GM12878 (cell line): ENCODE measurements around the gene TBC1D24. TPM values are rescaled to one million over a fixed set of nuclear protein-coding genes. Genes with fewer than 3 reads are reported as not detected.

ENCODE experiments used
- ATAC-seq: fragments of 200-7000 bp; cut with Tn5 transposase; 3 replicates; pipeline ENCODE4 v1.9.1; 2020; ENCODE audit warnings: mild to moderate bottlenecking, moderate library complexity
- BruUV-seq: library from RNA; stranded (reverse); fragments of 400-500 nt; replicated peaks from 2 replicates; lab custom pipeline; 2021; lab: Mats Ljungman, UMichigan
- CTCF ChIA-PET: fragments of 300-600 bp; sonication (Branson Sonifier 250); formaldehyde crosslinking; extraction: SDS; loops from one replicate; lab custom pipeline; 2021; ENCODE audit warnings: inconsistent platforms; lab: Yijun Ruan, JAX
- POLR2A ChIA-PET: fragments of 350-600 bp; formaldehyde crosslinking; extraction: SDS; loops from one replicate; lab custom pipeline; 2021; ENCODE audit warnings: inconsistent platforms; lab: Charles Lee
- RAD21 ChIA-PET: fragments of 300-600 bp; sonication (Branson Sonifier 250); formaldehyde crosslinking; loops from one replicate; lab custom pipeline; 2023; ENCODE audit warnings: antibody characterized with exemption; ENCODE audit not compliant: unreplicated experiment; lab: Charles Lee
- SMC1A ChIA-PET: fragments of 300-600 bp; sonication (Branson Sonifier 250); formaldehyde crosslinking; loops from one replicate; lab custom pipeline; 2023; ENCODE audit not compliant: unreplicated experiment, uncharacterized antibody; lab: Charles Lee
- DNase-seq: peaks from one replicate; pipeline ENCODE4 v3.0.0-alpha.2; 2011; ENCODE audit warnings: low read depth, low spot score
- FAIRE-seq: peaks from 3 replicates; lab custom pipeline; 2011; peaks lifted over from hg19 to GRCh38; lab: Jason Lieb, UNC
- H2AFZ ChIP-seq: 2 replicates; pipeline ENCODE4 v1.6.0; 2011; ENCODE audit warnings: low read depth, low read length, control low read depth; ENCODE audit not compliant: control insufficient read depth
- H3K27ac ChIP-seq: 2 replicates; pipeline ENCODE4 v1.5.1; 2011; ENCODE audit warnings: control low read depth; ENCODE audit not compliant: control insufficient read depth, insufficient read depth
- H3K27me3 ChIP-seq, 2 experiments: replicated peaks in 1 of 2; 2 replicates each; pipeline versions ENCODE4 v1.6.0 to v1.6.1; 2011; ENCODE audit warnings: low read length in 1 of 2; ENCODE audit not compliant: control insufficient read depth in 2 of 2, insufficient read depth in 2 of 2
- H3K36me3 ChIP-seq, 2 experiments: 2 replicates each; pipeline ENCODE4 v1.5.1; 2011; ENCODE audit warnings: low read length in 1 of 2; ENCODE audit not compliant: control insufficient read depth in 2 of 2, insufficient read depth in 2 of 2
- H3K4me1 ChIP-seq: 2 replicates; pipeline ENCODE4 v1.6.1; 2011; ENCODE audit warnings: mild to moderate bottlenecking, low read length, moderate library complexity, mixed read lengths; ENCODE audit not compliant: control insufficient read depth, insufficient read depth
- H3K4me2 ChIP-seq: 2 replicates; pipeline ENCODE4 v1.6.0; 2011; ENCODE audit warnings: control low read depth; ENCODE audit not compliant: control insufficient read depth, insufficient read depth
- H3K4me3 ChIP-seq: fragments of 200-600 bp; sonication (generic); 2 replicates; pipeline ENCODE4 v1.5.1; 2016
- H3K79me2 ChIP-seq: 2 replicates; pipeline ENCODE4 v1.6.0; 2011; ENCODE audit warnings: low read length; ENCODE audit not compliant: control insufficient read depth, insufficient read depth
- H3K9ac ChIP-seq: 2 replicates; pipeline ENCODE4 v1.8.0; 2011; ENCODE audit warnings: low read length, control low read depth, mixed read lengths; ENCODE audit not compliant: control insufficient read depth, insufficient read depth
- H3K9me3 ChIP-seq: replicated peaks from 3 replicates; pipeline ENCODE4 v1.5.1; 2011; ENCODE audit warnings: mild to moderate bottlenecking, low read length; ENCODE audit not compliant: control insufficient read depth, insufficient read depth
- H4K20me1 ChIP-seq: 2 replicates; pipeline ENCODE4 v1.6.0; 2011; ENCODE audit not compliant: control insufficient read depth, insufficient read depth
- BCLAF1 ChIP-seq: fragments of 450-650 bp; IDR thresholded peaks from 2 replicates; pipeline ENCODE4 v1.6.1; 2017; ENCODE audit warnings: antibody characterized with exemption, mild to moderate bottlenecking, moderate library complexity
- CEBPZ ChIP-seq: fragments of 150-350 bp; IDR thresholded peaks from 2 replicates; pipeline ENCODE4 v1.6.1; 2016; ENCODE audit warnings: low read depth, low read length
- MYB ChIP-seq: fragments of 150-350 bp; IDR thresholded peaks from 2 replicates; pipeline ENCODE4 v1.6.1; 2014; ENCODE audit warnings: mild to moderate bottlenecking, low read depth, low read length, borderline replicate concordance
- POLR2A ChIP-seq: IDR thresholded peaks from 2 replicates; pipeline ENCODE4 v1.6.1; 2011; ENCODE audit warnings: low read depth, mild to moderate bottlenecking, low read length
- TCF12 ChIP-seq: IDR thresholded peaks from 2 replicates; pipeline ENCODE4 v1.6.1; 2011; ENCODE audit warnings: low read depth, mild to moderate bottlenecking, low read length
- YY1 ChIP-seq: IDR thresholded peaks from 2 replicates; pipeline ENCODE4 v1.6.1; 2011; ENCODE audit warnings: low read depth, mild to moderate bottlenecking, low read length
- WGBS: methylation state at CpG from one replicate; pipeline ENCODE4 v1.1.6; 2016; ENCODE audit warnings: low lambda C conversion rate; ENCODE audit not compliant: insufficient replicate concordance, insufficient coverage; ENCODE audit errors: missing lambda C conversion rate; 5-methylcytosine and 5-hydroxymethylcytosine counted together
- in situ Hi-C: fragments of 300-500 bp; cut with MboI; formaldehyde crosslinking; loops from 9 replicates; pipeline ENCODE4 v1.14.3; 2018; ENCODE audit warnings: mixed read lengths
- intact Hi-C: fragments of 100-400 bp; cut with micrococcal nuclease; formaldehyde crosslinking; loops from one replicate; pipeline ENCODE4 v1.14.2; 2022; ENCODE audit not compliant: unreplicated experiment
- polyA plus RNA-seq, 11 experiments: library from polyadenylated mRNA; depleted of rRNA in 4 of 11; unstranded in 6 of 11; stranded (reverse) in 5 of 11; fragments of >200 nt; fragmentation: Nextera tagmentation in 4 of 11; fragmentation: Illumina TruSeq in 1 of 11; extraction: Ambion mirVana in 4 of 11; extraction: Trizol in 1 of 11; gene quantifications; 1 replicate in 1 of 11; 2 replicates in 10 of 11; pipeline versions ENCODE4 v1.2.1 to v1.2.3, GENCODE V29; 2011 to 2016; ENCODE audit warnings: inconsistent platforms in 2 of 11, missing spikeins in 2 of 11, low read depth in 1 of 11
- total RNA-seq, 4 experiments: library from RNA; depleted of rRNA in 3 of 4; stranded (reverse); fragments of >200 nt in 3 of 4; fragmentation: Illumina TruSeq in 1 of 4; extraction: Trizol in 1 of 4; gene quantifications; 2 replicates each; pipeline versions ENCODE4 v1.2.1 to v1.2.3, GENCODE V29; 2013 to 2021
- TF ChIP-seq, protein P1 (sequence below): IDR thresholded peaks from 2 replicates; pipeline ENCODE4 v1.6.1; 2011; ENCODE audit warnings: low read depth, low read length, improper control_type of control experiment, borderline replicate concordance
- TF ChIP-seq, protein P2 (sequence below): fragments of 450-650 bp; IDR thresholded peaks from 2 replicates; pipeline ENCODE4 v1.6.1; 2016; ENCODE audit warnings: mild to moderate bottlenecking

The TBC1D24 gene
- total and polyA plus RNA-seq, 10 of the 15 experiments (the other 5 are each of a cell fraction or from before 2014, with no cell fraction given) = 1.1 to 9.6 (median 4.5) TPM

GRCh38 chr16:2432286-2432685, 42.6 kb upstream of the TBC1D24 start (continued):
- TF ChIP-seq BCLAF1 (no peak), YY1 (peak; percentile 46; the same call in 1 of the 2 replicates), POLR2A (no peak)

GRCh38 chr16:2432801-2433505, 42.0 kb upstream of the TBC1D24 start:
- TF ChIP-seq TCF12 (no peak), MYB (no peak), CEBPZ (no peak)
- TF ChIP-seq, protein P1, sequence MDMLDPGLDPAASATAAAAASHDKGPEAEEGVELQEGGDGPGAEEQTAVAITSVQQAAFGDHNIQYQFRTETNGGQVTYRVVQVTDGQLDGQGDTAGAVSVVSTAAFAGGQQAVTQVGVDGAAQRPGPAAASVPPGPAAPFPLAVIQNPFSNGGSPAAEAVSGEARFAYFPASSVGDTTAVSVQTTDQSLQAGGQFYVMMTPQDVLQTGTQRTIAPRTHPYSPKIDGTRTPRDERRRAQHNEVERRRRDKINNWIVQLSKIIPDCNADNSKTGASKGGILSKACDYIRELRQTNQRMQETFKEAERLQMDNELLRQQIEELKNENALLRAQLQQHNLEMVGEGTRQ = no peak
- TF ChIP-seq, protein P2, sequence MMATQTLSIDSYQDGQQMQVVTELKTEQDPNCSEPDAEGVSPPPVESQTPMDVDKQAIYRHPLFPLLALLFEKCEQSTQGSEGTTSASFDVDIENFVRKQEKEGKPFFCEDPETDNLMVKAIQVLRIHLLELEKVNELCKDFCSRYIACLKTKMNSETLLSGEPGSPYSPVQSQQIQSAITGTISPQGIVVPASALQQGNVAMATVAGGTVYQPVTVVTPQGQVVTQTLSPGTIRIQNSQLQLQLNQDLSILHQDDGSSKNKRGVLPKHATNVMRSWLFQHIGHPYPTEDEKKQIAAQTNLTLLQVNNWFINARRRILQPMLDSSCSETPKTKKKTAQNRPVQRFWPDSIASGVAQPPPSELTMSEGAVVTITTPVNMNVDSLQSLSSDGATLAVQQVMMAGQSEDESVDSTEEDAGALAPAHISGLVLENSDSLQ = no peak

More at GRCh38 chr16:2432801-2433505, 42.0 kb upstream of the TBC1D24 start:
- Histone ChIP-seq H3K4me1 (peaks cover 5% of the 10 kb centered on the region), H3K9me3 (no peaks in the 10 kb centered on the region), H3K27me3 (no peaks in the 10 kb centered on the region), H4K20me1 (no peaks in the 10 kb centered on the region), H3K27ac (no peak overlapping the region), H3K4me3 (no peak overlapping the region), H2AFZ (no peak overlapping the region), H3K36me3 (peaks cover 28 to 31% of the 10 kb centered on the region in 2 experiments), H3K79me2 (peaks cover 28% of the 10 kb centered on the region), H3K4me2 (peak overlapping the region; percentile 14; the same call in 1 of the 2 replicates), H3K9ac (no peak overlapping the region)
- in situ Hi-C loops = loop anchor here (5.0 kb wide), 1 partner anchor 74 kb away; no protein-coding TSS in a partner anchor
- WGBS = 99% methylated on average over 15 of the region's 15 CpGs
- RAD21 ChIA-PET = no interaction called here
- no TSS peak for BruUV-seq
- POLR2A ChIA-PET = no interaction called here
- CTCF ChIA-PET = interaction anchor here (0.7 to 1.3 kb wide), 2 partner anchors 42 to 43 kb away, joined by 3 read pairs; partner anchors contain the start of gene TBC1D24
- SMC1A ChIA-PET = no interaction called here
- FAIRE-seq (no peak), ATAC-seq (no peak), DNase-seq (no peak)
- intact Hi-C loops = loop anchor here (2.0 kb wide), 1 partner anchor 68 kb away; no protein-coding TSS in a partner anchor
